CD8-positive, alpha-beta memory T cell (primary cell): ENCODE data around the gene XRCC6. TPM values are rescaled to one million over a fixed set of nuclear protein-coding genes. Genes with fewer than 3 reads are reported as not detected.
"Not testable (repeated sequence)": the region's sequence is repeated elsewhere in the genome, so short reads cannot be mapped to it uniquely, and the experiment has no call there.

ENCODE experiments used
- CTCF ChIA-PET: fragments of 350-600 bp; sonication (Branson Sonifier 250); formaldehyde crosslinking; loops from one replicate; lab custom pipeline; 2021; ENCODE audit warnings: antibody characterized with exemption; lab: Charles Lee
- POLR2A ChIA-PET: fragments of 350-600 bp; sonication (Branson Sonifier 250); formaldehyde crosslinking; loops from one replicate; lab custom pipeline; 2021; ENCODE audit warnings: antibody characterized with exemption; lab: Charles Lee
- DNase-seq, 5 donors: peaks; one replicate each; pipeline versions ENCODE4 v3.0.0 to v3.0.0-alpha.2; 2020 to 2022; ENCODE audit warnings: mixed read lengths in 1 of 5
- H3K27ac ChIP-seq: one replicate; pipeline ENCODE4 v1.7.0; 2013; ENCODE audit warnings: low read depth, mild to moderate bottlenecking, low read length, moderate library complexity
- H3K27me3 ChIP-seq: 2 replicates; pipeline ENCODE4 v1.7.0; 2013; ENCODE audit warnings: low read length, mild to moderate bottlenecking; ENCODE audit not compliant: insufficient read depth, poor library complexity, severe bottlenecking
- H3K36me3 ChIP-seq: 2 replicates; pipeline ENCODE4 v1.7.0; 2013; ENCODE audit warnings: mild to moderate bottlenecking, low read length, moderate library complexity; ENCODE audit not compliant: insufficient read depth
- H3K4me1 ChIP-seq: 2 replicates; pipeline ENCODE4 v1.7.0; 2013; ENCODE audit warnings: mild to moderate bottlenecking, low read length, moderate library complexity; ENCODE audit not compliant: insufficient read depth
- H3K4me3 ChIP-seq: 2 replicates; pipeline ENCODE4 v1.7.0; 2013; ENCODE audit warnings: mild to moderate bottlenecking, low read length
- H3K9me3 ChIP-seq: 2 replicates; pipeline ENCODE4 v1.7.0; 2013; ENCODE audit warnings: mild to moderate bottlenecking, low read length
- H3K27ac Mint-ChIP-seq, 8 donors: one replicate each; pipeline ENCODE4 v1.8.0; 2020 to 2021; ENCODE audit warnings: mixed read lengths in 8 of 8, mild to moderate bottlenecking in 6 of 8, inconsistent platforms in 3 of 8, moderate library complexity in 3 of 8
- H3K27me3 Mint-ChIP-seq, 2 donors: one replicate each; pipeline ENCODE4 v1.8.0; 2020 to 2021; ENCODE audit warnings: mixed read lengths in 2 of 2, mild to moderate bottlenecking in 1 of 2, moderate library complexity in 1 of 2
- H3K36me3 Mint-ChIP-seq, 3 donors: one replicate each; pipeline ENCODE4 v1.8.0; 2020 to 2021; ENCODE audit warnings: mixed read lengths in 3 of 3, inconsistent platforms in 1 of 3, mild to moderate bottlenecking in 1 of 3
- H3K4me1 Mint-ChIP-seq, 3 donors: one replicate each; pipeline ENCODE4 v1.8.0; 2020 to 2021; ENCODE audit warnings: mixed read lengths in 3 of 3, inconsistent platforms in 1 of 3, mild to moderate bottlenecking in 1 of 3
- H3K4me3 Mint-ChIP-seq, 7 donors: one replicate each; pipeline ENCODE4 v1.8.0; 2020 to 2021; ENCODE audit warnings: mixed read lengths in 7 of 7, mild to moderate bottlenecking in 6 of 7, moderate library complexity in 4 of 7, inconsistent platforms in 2 of 7
- H3K9me3 Mint-ChIP-seq, 5 donors: one replicate each; pipeline ENCODE4 v1.8.0; 2020 to 2022; ENCODE audit warnings: mixed read lengths in 5 of 5, mild to moderate bottlenecking in 3 of 5, moderate library complexity in 2 of 5, inconsistent platforms in 1 of 5
- polyA plus RNA-seq: library from polyadenylated mRNA; unstranded; fragments of 300-500 nt; fragmentation: Illumina TruSeq; gene quantifications from one replicate; pipeline ENCODE4 v1.2.3, GENCODE V29; 2021
- total RNA-seq, 2 experiments: library from RNA; stranded (reverse); gene quantifications; one replicate each; pipeline ENCODE4 v1.2.3, GENCODE V29; 2021

The XRCC6 gene
- total and polyA plus RNA-seq, 3 experiments from 2014 or later = 447 to 456 (median 453) TPM

GRCh38 chr22:41589391-41590241 is 31.5 kb upstream of the XRCC6 start, which contains the start of gene PMM1:
Gene PMM1, minus strand, starts transcription at chr22:41589840. Its CDS starts 35 bp downstream, at chr22:41589805.
- peaks cover 0 to 15% (median 0%) of the 10 kb centered on the region in 3 donors for H3K36me3 Mint-ChIP-seq

GRCh38 chr22:41593336-41593960 is 27.6 kb upstream of the XRCC6 start:
- DNase-seq, H3K36me3 ChIP-seq, H3K27ac ChIP-seq, H3K4me3 Mint-ChIP-seq, H3K4me3 ChIP-seq, H3K9me3 ChIP-seq, H3K9me3 Mint-ChIP-seq, H3K4me1 ChIP-seq, H3K36me3 Mint-ChIP-seq, CTCF ChIA-PET, H3K27ac Mint-ChIP-seq, H3K27me3 Mint-ChIP-seq, H3K27me3 ChIP-seq, POLR2A ChIA-PET: not testable (repeated sequence)
- H3K4me1 Mint-ChIP-seq = peaks cover 13 to 17% (median 16%) of the 10 kb centered on the region in 3 donors

More at GRCh38 chr22:41589391-41590241, 31.5 kb upstream of the XRCC6 start, which contains the start of gene PMM1:
- CTCF ChIA-PET = interaction anchor here (0.9 to 1.7 kb wide), 9 partner anchors 9 to 121 kb away, joined by 3 to 7 read pairs (median 3); partner anchors contain the start of genes ACO2, DESI1, PHF5A and XRCC6
- Histone ChIP-seq H3K4me1 (peaks cover 9% of the 10 kb centered on the region), H3K9me3 (no peaks in the 10 kb centered on the region), H3K4me3 (peak within 1 kb of the TSS; percentile 90), H3K36me3 (peaks cover 4% of the 10 kb centered on the region), H3K27me3 (no peaks in the 10 kb centered on the region), H3K27ac (peak within 1 kb of the TSS; percentile 72)
- DNase-seq = peak; percentile 100
- POLR2A ChIA-PET = interaction anchor here (0.5 to 2.7 kb wide), 12 partner anchors 9 to 303 kb away, joined by 3 to 48 read pairs (median 5); partner anchors contain the start of genes ACO2, DESI1, PHF5A and POLR3H
- H3K9me3 Mint-ChIP-seq = no peaks in the 10 kb centered on the region
- H3K27ac Mint-ChIP-seq = peak within 1 kb of the TSS; percentile 11 to 93 (median 87)
- H3K4me1 Mint-ChIP-seq = peaks cover 13 to 30% (median 23%) of the 10 kb centered on the region in 3 donors
- H3K27me3 Mint-ChIP-seq = no peaks in the 10 kb centered on the region
- H3K4me3 Mint-ChIP-seq = peak within 1 kb of the TSS; percentile 78 to 97 (median 93)

GRCh38 chr22:41595703-41596102 is 25.4 kb upstream of the XRCC6 start:
- ChIA-PET POLR2A (no interaction called here), CTCF (interaction anchor here (1.8 kb wide), 1 partner anchor 23 kb away, joined by 4 read pairs; no protein-coding TSS in a partner anchor)
- H3K27me3 Mint-ChIP-seq = peaks cover 0 to 3% of the 10 kb centered on the region in 2 donors
- peaks cover 0 to 9% (median 6%) of the 10 kb centered on the region in 3 donors for H3K36me3 Mint-ChIP-seq
- H3K9me3 Mint-ChIP-seq = no peaks in the 10 kb centered on the region
- Histone ChIP-seq H3K4me1 (no peaks in the 10 kb centered on the region), H3K4me3 (no peak overlapping the region), H3K27ac (no peak overlapping the region), H3K27me3 (no peaks in the 10 kb centered on the region), H3K9me3 (no peaks in the 10 kb centered on the region), H3K36me3 (no peaks in the 10 kb centered on the region)
- H3K27ac Mint-ChIP-seq = no peak overlapping the region
- DNase-seq = no peak
- H3K4me3 Mint-ChIP-seq = no peak overlapping the region
- H3K4me1 Mint-ChIP-seq = peaks cover 0 to 1% (median 0%) of the 10 kb centered on the region in 3 donors

DNA sequence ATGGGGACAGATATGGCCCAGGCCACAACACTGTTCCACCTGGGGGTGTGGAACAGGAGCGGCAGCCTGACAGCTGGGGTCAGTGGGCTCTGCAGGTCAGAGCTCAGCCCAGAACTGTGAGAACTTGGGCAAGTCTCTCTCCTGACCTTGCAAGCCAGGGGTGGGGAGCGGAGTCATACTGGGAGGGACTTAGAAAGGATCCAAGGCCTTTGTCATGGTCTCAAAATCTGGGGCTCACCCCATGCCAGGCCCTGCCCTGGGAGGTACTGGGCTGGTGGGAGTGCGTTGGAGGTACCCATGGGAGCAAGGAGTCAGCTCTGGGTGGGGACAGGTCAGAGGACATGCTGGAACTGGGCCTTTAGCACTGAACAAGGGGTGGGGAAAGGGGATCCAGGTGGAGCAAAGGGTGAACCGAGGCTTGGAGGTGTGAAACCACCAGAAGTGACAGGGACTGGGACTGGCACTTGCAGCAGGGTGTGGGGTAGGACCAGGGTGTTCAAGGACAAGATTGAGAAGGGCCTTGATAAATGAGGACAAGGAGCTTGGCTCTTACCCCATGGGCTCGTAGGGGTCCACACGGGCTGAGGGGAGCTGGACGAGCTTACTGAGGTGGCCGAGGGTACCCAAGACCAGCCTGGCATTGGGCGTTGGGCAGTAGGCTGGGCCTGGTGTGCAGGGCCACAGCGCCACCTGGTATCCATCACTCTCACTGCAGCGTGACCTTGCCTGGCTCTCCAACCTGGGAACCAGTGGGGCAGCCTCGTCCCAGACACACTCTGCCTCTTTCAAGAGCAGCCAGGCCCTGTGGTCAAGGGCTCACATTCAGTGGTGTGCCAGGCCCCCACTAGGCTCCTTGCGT is 24.1 kb upstream of the XRCC6 start:
- Mint-ChIP-seq H3K27me3 (peaks cover 0 to 3% of the 10 kb centered on the region in 2 donors), H3K9me3 (no peaks in the 10 kb centered on the region), H3K36me3 (peaks cover 3 to 18% (median 8%) of the 10 kb centered on the region in 3 donors), H3K27ac (no peak overlapping the region), H3K4me3 (no peak overlapping the region), H3K4me1 (no peaks in the 10 kb centered on the region)
- CTCF ChIA-PET = interaction anchor here (1.8 kb wide), 2 partner anchors 21 to 53 kb away, joined by 4 read pairs; partner anchors contain the start of gene POLR3H
- no peak overlapping the region for H3K27ac ChIP-seq
- no peak overlapping the region for H3K4me3 ChIP-seq
- POLR2A ChIA-PET = interaction anchor here (0.7 kb wide), 1 partner anchor 70 kb away, joined by 3 read pairs; no protein-coding TSS in a partner anchor
- DNase-seq = peak in 1 of 5 donors; percentile 14
- H3K36me3 ChIP-seq = no peaks in the 10 kb centered on the region
- no peaks in the 10 kb centered on the region for H3K4me1 ChIP-seq
- H3K9me3 ChIP-seq = no peaks in the 10 kb centered on the region
- H3K27me3 ChIP-seq = no peaks in the 10 kb centered on the region

DNA sequence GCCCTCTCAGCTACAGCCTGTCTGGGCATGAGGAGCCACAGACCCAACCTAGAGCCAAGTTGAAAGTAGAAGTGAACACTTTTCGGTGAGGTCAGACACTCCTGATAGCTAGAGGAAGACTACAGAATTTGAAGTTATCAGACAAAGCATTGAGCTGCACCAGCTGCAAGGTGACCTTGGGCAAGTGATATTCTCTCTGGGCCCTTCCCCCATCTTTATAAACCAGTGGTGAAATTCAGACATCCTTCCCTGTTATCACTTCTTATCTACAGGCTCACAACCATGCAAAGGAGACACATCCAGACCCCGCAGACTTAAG is 23.5 kb upstream of the XRCC6 start:
- peaks cover 0 to 3% of the 10 kb centered on the region in 2 donors for H3K27me3 Mint-ChIP-seq
- H3K36me3 ChIP-seq = peaks cover 5% of the 10 kb centered on the region
- H3K4me1 ChIP-seq = no peaks in the 10 kb centered on the region
- peaks cover 7 to 24% (median 11%) of the 10 kb centered on the region in 3 donors for H3K36me3 Mint-ChIP-seq
- no peaks in the 10 kb centered on the region for H3K9me3 Mint-ChIP-seq
- no peak for DNase-seq
- ChIA-PET POLR2A (no interaction called here), CTCF (interaction anchor here (1.2 to 1.8 kb wide), 3 partner anchors 8 to 54 kb away, joined by 3 to 4 read pairs (median 4); partner anchors contain the start of genes PMM1 and POLR3H)
- H3K4me3 ChIP-seq = no peak overlapping the region
- H3K27me3 ChIP-seq = no peaks in the 10 kb centered on the region
- H3K9me3 ChIP-seq = no peaks in the 10 kb centered on the region
- no peak overlapping the region for H3K4me3 Mint-ChIP-seq
- H3K27ac ChIP-seq = no peak overlapping the region
- H3K27ac Mint-ChIP-seq = no peak overlapping the region
- H3K4me1 Mint-ChIP-seq = peaks cover 3 to 4% (median 3%) of the 10 kb centered on the region in 3 donors

GRCh38 chr22:41598081-41598480 is 23.0 kb upstream of the XRCC6 start:
- Histone ChIP-seq H3K36me3 (peaks cover 10% of the 10 kb centered on the region), H3K4me1 (peaks cover 1% of the 10 kb centered on the region), H3K27me3 (no peaks in the 10 kb centered on the region), H3K27ac (no peak overlapping the region), H3K4me3 (no peak overlapping the region), H3K9me3 (no peaks in the 10 kb centered on the region)
- Mint-ChIP-seq H3K27ac (no peak overlapping the region), H3K4me3 (no peak overlapping the region), H3K27me3 (peaks cover 0 to 3% of the 10 kb centered on the region in 2 donors), H3K36me3 (peaks cover 11 to 29% (median 15%) of the 10 kb centered on the region in 3 donors), H3K4me1 (peaks cover 8% of the 10 kb centered on the region in 3 donors), H3K9me3 (no peaks in the 10 kb centered on the region)
- ChIA-PET CTCF (interaction anchor here (1.2 to 1.8 kb wide), 2 partner anchors 8 to 54 kb away, joined by 3 to 4 read pairs; partner anchors contain the start of genes PMM1 and POLR3H), POLR2A (interaction anchor here (0.8 kb wide), 1 partner anchor 8 kb away, joined by 6 read pairs; the partner anchor contains the start of gene PMM1)
- no peak for DNase-seq
